22Rv1 (cell line): Measurements from ENCODE around the gene KRT35.

Experiments
- H3K27ac ChIP-seq: fragments of 450-650 bp; 2 replicates; pipeline ENCODE4 v1.5.1; 2017
- ZFX ChIP-seq: fragments of 450-650 bp; IDR thresholded peaks from 2 replicates; pipeline ENCODE4 v1.6.1; 2017; ENCODE audit warnings: antibody characterized with exemption, borderline replicate concordance
- TF ChIP-seq, protein P1 (sequence below): fragments of 450-650 bp; IDR thresholded peaks from 2 replicates; pipeline ENCODE4 v1.5.1; 2017; ENCODE audit warnings: mild to moderate bottlenecking

The KRT35 gene

DNA sequence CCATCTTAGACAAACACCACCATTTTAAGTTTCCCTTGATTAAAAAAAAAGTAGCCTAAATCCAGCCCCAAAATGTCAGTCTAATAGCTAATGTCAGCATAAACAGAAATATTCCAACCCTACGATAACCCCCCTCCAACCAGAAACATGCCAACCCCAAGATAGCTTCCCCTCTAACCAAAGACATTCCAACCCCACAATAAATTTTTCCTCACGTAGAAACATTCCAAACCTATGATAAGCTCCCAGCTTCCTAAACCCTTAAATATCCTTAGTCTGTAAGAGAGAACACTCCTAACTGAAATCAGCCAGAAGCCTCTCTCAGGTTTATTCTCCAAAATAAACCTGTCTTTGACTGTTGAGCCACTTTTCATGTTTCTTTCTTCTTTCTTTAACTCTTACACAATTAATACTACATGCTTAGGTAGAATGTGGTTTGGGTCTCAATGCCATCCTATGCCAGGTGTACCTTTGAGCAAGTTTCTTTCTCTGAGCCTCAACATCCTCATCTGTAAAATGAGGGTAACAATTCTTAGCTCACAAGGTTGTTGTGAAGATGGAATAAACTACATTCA lies 29.7 kb downstream of the KRT35 start:
- H3K27ac ChIP-seq = no peak overlapping the region
- TF ChIP-seq, protein P1, sequence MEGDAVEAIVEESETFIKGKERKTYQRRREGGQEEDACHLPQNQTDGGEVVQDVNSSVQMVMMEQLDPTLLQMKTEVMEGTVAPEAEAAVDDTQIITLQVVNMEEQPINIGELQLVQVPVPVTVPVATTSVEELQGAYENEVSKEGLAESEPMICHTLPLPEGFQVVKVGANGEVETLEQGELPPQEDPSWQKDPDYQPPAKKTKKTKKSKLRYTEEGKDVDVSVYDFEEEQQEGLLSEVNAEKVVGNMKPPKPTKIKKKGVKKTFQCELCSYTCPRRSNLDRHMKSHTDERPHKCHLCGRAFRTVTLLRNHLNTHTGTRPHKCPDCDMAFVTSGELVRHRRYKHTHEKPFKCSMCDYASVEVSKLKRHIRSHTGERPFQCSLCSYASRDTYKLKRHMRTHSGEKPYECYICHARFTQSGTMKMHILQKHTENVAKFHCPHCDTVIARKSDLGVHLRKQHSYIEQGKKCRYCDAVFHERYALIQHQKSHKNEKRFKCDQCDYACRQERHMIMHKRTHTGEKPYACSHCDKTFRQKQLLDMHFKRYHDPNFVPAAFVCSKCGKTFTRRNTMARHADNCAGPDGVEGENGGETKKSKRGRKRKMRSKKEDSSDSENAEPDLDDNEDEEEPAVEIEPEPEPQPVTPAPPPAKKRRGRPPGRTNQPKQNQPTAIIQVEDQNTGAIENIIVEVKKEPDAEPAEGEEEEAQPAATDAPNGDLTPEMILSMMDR = no peak
- TF ChIP-seq ZFX = no peak

DNA sequence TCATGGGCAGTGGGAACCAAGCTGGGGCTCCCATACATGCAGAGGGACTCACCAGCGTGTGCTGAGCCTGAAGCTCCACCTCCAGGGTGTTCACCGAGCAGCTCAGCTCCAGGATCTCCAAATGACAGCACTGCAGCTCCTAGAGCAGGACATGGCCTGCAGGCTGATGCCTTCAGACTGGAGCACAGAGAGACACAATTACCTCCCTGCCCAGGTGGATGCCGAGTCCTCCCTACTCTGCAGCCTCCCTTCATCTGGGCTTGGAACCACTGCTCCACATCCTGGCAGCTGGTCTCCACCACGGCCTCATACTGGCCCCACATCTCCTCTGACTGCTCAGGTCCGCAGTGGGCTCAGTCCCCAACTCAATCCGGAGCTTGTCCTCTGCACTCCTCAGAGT lies 31.9 kb downstream of the KRT35 start:
- TF ChIP-seq, protein P1 = no peak
- no peak for TF ChIP-seq ZFX

DNA sequence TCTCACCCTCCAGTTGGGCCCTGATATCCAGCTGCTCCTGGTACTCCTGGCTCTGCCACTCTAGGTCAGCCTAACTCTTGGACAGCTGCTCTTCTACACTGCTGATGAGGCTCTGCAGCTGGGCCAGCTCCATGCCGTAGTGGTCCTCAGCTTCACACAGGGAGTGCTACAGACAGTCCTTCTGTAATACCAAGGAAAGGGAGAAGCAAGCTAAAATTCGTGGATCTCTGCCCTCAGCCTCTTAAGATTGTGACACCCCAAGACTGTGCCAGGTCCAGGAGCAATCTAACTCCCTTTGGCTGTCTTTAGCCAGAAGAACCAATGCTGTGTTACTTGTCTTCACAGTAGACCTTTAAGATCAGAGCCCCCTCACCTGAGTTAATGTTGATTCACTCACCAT lies 32.4 kb downstream of the KRT35 start:
- TF ChIP-seq ZFX = no peak
- H3K27ac ChIP-seq = no peak overlapping the region

More for the DNA sequence above, 31.9 kb downstream of the KRT35 start:
- H3K27ac ChIP-seq = no peak overlapping the region

DNA sequence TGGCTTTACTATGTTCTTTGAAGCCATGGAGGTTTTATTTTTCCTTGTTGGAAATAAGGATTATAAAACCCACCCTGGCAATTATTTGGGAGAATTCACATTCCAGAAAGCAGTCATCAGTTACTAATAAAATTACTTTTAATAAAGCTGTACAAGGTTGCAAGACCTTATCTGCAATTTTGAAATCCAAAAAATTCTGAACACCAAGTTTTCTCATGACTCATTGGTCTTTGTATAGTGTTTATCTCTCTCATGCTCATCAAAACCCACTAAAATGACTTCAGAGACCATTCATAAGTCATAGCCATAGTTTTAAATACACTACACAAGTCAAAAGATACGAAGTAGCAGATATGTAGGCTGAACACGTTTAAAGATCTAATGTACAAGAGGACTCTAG lies 34.1 kb downstream of the KRT35 start:
- no peak for TF ChIP-seq ZFX
- TF ChIP-seq, protein P1 = no peak
- no peak overlapping the region for H3K27ac ChIP-seq

DNA sequence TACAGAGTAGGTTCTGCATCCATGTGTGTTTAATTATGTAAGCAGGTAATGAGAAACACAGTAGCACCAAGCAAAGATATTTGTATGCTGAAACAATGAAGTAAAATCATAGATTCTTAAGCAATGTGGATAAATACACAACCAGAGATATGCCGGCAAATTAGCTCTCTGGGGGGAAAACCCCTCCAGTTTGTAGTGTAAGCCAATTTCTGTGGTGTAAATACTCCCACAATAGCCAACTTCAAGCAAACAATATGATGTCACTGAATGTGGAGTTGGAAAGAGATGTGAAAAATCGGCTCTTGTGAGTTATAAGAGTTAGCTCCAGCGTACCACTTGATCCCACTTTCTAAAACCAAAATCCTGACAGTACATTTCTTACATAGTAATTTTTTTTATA lies 36.3 kb downstream of the KRT35 start:
- TF ChIP-seq, protein P1 = no peak
- no peak for TF ChIP-seq ZFX
- no peak overlapping the region for H3K27ac ChIP-seq

DNA sequence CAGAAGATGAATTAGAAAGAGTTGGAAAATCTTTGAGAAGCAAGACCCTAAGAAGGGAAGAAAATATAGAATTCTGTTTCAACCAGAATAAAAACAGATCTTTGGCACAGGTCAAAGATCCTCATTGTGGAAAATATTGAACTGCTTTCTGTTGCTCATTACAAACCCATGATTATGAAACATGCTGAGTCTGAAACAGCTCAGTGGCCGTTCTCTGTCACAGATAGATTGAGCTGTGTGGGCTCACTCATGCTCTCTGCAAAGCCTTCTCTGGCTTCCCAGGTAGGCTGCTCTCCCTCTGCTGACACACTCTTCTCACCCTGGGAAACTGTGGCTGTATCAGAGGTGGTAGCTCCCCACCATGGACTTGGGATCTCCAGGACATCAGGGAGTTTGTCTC lies 36.8 kb downstream of the KRT35 start:
- TF ChIP-seq ZFX = no peak
- TF ChIP-seq, protein P1 = no peak
- H3K27ac ChIP-seq = no peak overlapping the region

DNA sequence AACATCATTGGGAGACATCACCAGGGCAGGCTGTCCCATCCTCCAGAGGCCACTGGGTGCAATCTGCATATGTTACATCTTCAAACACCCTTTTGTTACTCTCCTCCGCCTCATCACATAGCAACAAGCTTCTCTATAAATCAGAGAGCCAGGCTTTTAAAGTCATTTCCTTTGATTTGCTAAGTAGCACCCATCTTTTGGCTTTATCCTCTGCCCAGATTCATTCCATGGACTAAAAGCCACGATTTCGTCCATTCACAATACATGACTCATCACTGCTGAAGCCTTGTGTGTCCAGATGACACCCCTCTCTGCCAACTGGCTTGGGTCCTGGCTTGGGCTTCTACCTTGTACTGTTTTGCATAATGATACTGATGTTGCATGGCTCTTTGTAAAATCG lies 38.2 kb downstream of the KRT35 start:
- H3K27ac ChIP-seq = no peak overlapping the region
- TF ChIP-seq ZFX = no peak
- TF ChIP-seq, protein P1 = no peak

DNA sequence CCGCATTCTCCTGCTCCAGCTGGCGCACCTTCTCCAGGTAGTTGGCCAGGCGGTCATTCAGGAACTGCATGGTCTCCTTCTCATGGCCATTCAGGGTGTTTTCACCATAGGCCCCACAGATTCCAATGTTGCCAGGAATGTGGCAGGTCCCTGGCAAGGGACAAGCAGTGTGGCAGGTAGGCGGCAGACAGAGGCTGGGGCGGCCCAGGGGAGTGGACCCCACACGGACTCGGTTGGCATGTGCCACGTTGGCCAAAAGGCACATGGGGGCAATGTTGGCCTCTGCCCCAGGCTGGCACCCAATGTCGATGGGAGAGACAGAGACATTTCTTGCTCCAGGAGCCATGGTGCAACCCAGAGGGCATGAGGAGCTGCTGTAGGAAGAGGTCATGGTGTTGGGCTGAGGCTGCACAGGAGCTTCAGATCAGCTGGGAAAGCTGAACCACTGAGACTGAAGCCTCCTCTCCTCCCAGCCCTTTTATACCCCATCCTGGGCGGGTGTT lies 40.4 kb downstream of the KRT35 start, which contains the start of gene KRT38:
Gene KRT38 (minus strand): TSS at position 453 of the 503 bp plus-strand sequence. CDS start 62 bp downstream, at position 391.
- no peak within 1 kb of the TSS for H3K27ac ChIP-seq
- TF ChIP-seq, protein P1 = no peak
- TF ChIP-seq ZFX = no peak
